H1 (cell line): ENCODE results near the gene TMCC3.

Source experiments
- BCL11A ChIP-seq, 2 experiments: IDR thresholded peaks; one replicate each; pipeline ENCODE4 v1.6.1; 2011; ENCODE audit warnings: low read depth in 2 of 2, low read length in 2 of 2, mild to moderate bottlenecking in 2 of 2
- CEBPB ChIP-seq: IDR thresholded peaks from 2 replicates; pipeline ENCODE4 v1.6.1; 2012; ENCODE audit warnings: low read depth, low read length
- CTCF ChIP-seq, 3 experiments: IDR thresholded peaks; 1 replicate in 2 of 3; 2 replicates in 1 of 3; pipeline versions ENCODE4 v1.5.1 to v1.6.1; 2011; ENCODE audit warnings: low read length in 3 of 3, mild to moderate bottlenecking in 3 of 3, inconsistent platforms in 2 of 3, low read depth in 1 of 3, moderate library complexity in 1 of 3; ENCODE audit not compliant: insufficient read depth in 1 of 3; ENCODE audit errors: control extremely low read depth in 1 of 3
- GTF2F1 ChIP-seq: IDR thresholded peaks from 2 replicates; pipeline ENCODE4 v1.6.1; 2012; ENCODE audit warnings: low read depth, low read length, improper control_type of control experiment, borderline replicate concordance
- MAFK ChIP-seq: IDR thresholded peaks from 2 replicates; pipeline ENCODE4 v1.6.1; 2012; ENCODE audit warnings: low read depth, mild to moderate bottlenecking, improper control_type of control experiment, low read length
- POLR2A ChIP-seq, 2 experiments: IDR thresholded peaks; 1 replicate in 1 of 2; 2 replicates in 1 of 2; pipeline ENCODE4 v1.6.1; 2011; ENCODE audit warnings: low read depth in 2 of 2, low read length in 2 of 2, mild to moderate bottlenecking in 2 of 2; ENCODE audit errors: control extremely low read depth in 1 of 2
- RFX5 ChIP-seq: IDR thresholded peaks from 2 replicates; pipeline ENCODE4 v1.6.1; 2011; ENCODE audit warnings: low read depth, low read length, improper control_type of control experiment, borderline replicate concordance
- TEAD4 ChIP-seq: IDR thresholded peaks from 2 replicates; pipeline ENCODE4 v1.6.1; 2012; ENCODE audit warnings: low read depth, low read length, inconsistent platforms, mixed read lengths
- ZNF274 ChIP-seq: IDR thresholded peaks from 2 replicates; pipeline ENCODE4 v1.7.0; 2012; ENCODE audit warnings: low read length, borderline replicate concordance; ENCODE audit errors: extremely low read depth
- TF ChIP-seq, protein P1 (sequence below): fragments of 300-600 bp; sonication (generic); IDR thresholded peaks from 2 replicates; pipeline ENCODE4 v1.7.1; 2012; ENCODE audit warnings: low read length, moderate library complexity, mild to moderate bottlenecking, inconsistent platforms; ENCODE audit not compliant: insufficient replicate concordance

GRCh38 chr12:94637390-94638113, 12.8 kb downstream of the TMCC3 start:
- TF ChIP-seq ZNF274 (no peak), TEAD4 (no peak), CTCF (IDR thresholded peaks at IDR 0.05; ENCODE audit: control extremely low read depth in 1 of 3, insufficient read depth in 1 of 3, low read depth in 1 of 3, low read length in 3 of 3) (no peak), CEBPB (no peak), MAFK (no peak), POLR2A (IDR thresholded peaks at IDR 0.05; ENCODE audit: control extremely low read depth in 1 of 2, low read depth in 2 of 2, low read length in 2 of 2) (no peak), RFX5 (no peak), BCL11A (IDR thresholded peaks at IDR 0.05; ENCODE audit: low read depth in 2 of 2, low read length in 2 of 2) (no peak), GTF2F1 (no peak)
- TF ChIP-seq, protein P1, sequence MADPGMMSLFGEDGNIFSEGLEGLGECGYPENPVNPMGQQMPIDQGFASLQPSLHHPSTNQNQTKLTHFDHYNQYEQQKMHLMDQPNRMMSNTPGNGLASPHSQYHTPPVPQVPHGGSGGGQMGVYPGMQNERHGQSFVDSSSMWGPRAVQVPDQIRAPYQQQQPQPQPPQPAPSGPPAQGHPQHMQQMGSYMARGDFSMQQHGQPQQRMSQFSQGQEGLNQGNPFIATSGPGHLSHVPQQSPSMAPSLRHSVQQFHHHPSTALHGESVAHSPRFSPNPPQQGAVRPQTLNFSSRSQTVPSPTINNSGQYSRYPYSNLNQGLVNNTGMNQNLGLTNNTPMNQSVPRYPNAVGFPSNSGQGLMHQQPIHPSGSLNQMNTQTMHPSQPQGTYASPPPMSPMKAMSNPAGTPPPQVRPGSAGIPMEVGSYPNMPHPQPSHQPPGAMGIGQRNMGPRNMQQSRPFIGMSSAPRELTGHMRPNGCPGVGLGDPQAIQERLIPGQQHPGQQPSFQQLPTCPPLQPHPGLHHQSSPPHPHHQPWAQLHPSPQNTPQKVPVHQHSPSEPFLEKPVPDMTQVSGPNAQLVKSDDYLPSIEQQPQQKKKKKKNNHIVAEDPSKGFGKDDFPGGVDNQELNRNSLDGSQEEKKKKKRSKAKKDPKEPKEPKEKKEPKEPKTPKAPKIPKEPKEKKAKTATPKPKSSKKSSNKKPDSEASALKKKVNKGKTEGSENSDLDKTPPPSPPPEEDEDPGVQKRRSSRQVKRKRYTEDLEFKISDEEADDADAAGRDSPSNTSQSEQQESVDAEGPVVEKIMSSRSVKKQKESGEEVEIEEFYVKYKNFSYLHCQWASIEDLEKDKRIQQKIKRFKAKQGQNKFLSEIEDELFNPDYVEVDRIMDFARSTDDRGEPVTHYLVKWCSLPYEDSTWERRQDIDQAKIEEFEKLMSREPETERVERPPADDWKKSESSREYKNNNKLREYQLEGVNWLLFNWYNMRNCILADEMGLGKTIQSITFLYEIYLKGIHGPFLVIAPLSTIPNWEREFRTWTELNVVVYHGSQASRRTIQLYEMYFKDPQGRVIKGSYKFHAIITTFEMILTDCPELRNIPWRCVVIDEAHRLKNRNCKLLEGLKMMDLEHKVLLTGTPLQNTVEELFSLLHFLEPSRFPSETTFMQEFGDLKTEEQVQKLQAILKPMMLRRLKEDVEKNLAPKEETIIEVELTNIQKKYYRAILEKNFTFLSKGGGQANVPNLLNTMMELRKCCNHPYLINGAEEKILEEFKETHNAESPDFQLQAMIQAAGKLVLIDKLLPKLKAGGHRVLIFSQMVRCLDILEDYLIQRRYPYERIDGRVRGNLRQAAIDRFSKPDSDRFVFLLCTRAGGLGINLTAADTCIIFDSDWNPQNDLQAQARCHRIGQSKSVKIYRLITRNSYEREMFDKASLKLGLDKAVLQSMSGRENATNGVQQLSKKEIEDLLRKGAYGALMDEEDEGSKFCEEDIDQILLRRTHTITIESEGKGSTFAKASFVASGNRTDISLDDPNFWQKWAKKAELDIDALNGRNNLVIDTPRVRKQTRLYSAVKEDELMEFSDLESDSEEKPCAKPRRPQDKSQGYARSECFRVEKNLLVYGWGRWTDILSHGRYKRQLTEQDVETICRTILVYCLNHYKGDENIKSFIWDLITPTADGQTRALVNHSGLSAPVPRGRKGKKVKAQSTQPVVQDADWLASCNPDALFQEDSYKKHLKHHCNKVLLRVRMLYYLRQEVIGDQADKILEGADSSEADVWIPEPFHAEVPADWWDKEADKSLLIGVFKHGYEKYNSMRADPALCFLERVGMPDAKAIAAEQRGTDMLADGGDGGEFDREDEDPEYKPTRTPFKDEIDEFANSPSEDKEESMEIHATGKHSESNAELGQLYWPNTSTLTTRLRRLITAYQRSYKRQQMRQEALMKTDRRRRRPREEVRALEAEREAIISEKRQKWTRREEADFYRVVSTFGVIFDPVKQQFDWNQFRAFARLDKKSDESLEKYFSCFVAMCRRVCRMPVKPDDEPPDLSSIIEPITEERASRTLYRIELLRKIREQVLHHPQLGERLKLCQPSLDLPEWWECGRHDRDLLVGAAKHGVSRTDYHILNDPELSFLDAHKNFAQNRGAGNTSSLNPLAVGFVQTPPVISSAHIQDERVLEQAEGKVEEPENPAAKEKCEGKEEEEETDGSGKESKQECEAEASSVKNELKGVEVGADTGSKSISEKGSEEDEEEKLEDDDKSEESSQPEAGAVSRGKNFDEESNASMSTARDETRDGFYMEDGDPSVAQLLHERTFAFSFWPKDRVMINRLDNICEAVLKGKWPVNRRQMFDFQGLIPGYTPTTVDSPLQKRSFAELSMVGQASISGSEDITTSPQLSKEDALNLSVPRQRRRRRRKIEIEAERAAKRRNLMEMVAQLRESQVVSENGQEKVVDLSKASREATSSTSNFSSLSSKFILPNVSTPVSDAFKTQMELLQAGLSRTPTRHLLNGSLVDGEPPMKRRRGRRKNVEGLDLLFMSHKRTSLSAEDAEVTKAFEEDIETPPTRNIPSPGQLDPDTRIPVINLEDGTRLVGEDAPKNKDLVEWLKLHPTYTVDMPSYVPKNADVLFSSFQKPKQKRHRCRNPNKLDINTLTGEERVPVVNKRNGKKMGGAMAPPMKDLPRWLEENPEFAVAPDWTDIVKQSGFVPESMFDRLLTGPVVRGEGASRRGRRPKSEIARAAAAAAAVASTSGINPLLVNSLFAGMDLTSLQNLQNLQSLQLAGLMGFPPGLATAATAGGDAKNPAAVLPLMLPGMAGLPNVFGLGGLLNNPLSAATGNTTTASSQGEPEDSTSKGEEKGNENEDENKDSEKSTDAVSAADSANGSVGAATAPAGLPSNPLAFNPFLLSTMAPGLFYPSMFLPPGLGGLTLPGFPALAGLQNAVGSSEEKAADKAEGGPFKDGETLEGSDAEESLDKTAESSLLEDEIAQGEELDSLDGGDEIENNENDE = no peak
